Panc1 (cell line): Measurements from ENCODE around the gene IL1F10. TPM values are rescaled to one million over a fixed set of nuclear protein-coding genes. Genes with fewer than 3 reads are reported as not detected.

ENCODE experiments used
- ATAC-seq: fragments of 200-7000 bp; cut with Tn5 transposase; 2 replicates; pipeline ENCODE4 v1.9.1; 2020; ENCODE audit warnings: mild to moderate bottlenecking, moderate library complexity
- BruUV-seq: library from RNA; stranded (reverse); fragments of 400-500 nt; replicated peaks from 2 replicates; lab custom pipeline; 2021; lab: Mats Ljungman, UMichigan
- CTCF ChIA-PET: fragments of 300-600 bp; sonication (Branson Sonifier 250); formaldehyde crosslinking; loops from one replicate; lab custom pipeline; 2022; ENCODE audit warnings: antibody characterized with exemption; lab: Charles Lee
- POLR2A ChIA-PET: fragments of 300-600 bp; sonication (Branson Sonifier 250); formaldehyde crosslinking; loops from one replicate; lab custom pipeline; 2022; ENCODE audit warnings: antibody characterized with exemption; lab: Charles Lee
- DNase-seq: peaks from one replicate; pipeline ENCODE4 v3.0.0-alpha.2; 2010; ENCODE audit warnings: low read depth, low spot score
- H3K27ac ChIP-seq: 2 replicates; pipeline ENCODE4 v1.5.1; 2011; ENCODE audit warnings: mild to moderate bottlenecking, low read length, inconsistent platforms
- H3K27me3 ChIP-seq: fragments of 200-500 bp; sonication (Bioruptor generic); 2 replicates; pipeline ENCODE4 v1.6.0; 2014; ENCODE audit warnings: low read length, inconsistent platforms; ENCODE audit not compliant: control insufficient read depth, insufficient read depth
- H3K36me3 ChIP-seq: fragments of 200-500 bp; sonication (Bioruptor generic); 2 replicates; pipeline ENCODE4 v1.5.1; 2014; ENCODE audit warnings: inconsistent platforms, mild to moderate bottlenecking, low read length, moderate library complexity; ENCODE audit not compliant: control insufficient read depth, insufficient read depth
- H3K4me1 ChIP-seq: 2 replicates; pipeline ENCODE4 v1.5.1; 2011; ENCODE audit warnings: inconsistent platforms, mild to moderate bottlenecking, low read length, moderate library complexity; ENCODE audit not compliant: control insufficient read depth, insufficient read depth
- H3K4me3 ChIP-seq, 2 experiments: 2 replicates each; pipeline ENCODE4 v1.5.1; 2011 to 2012; ENCODE audit warnings: low read depth in 2 of 2, low read length in 2 of 2, mild to moderate bottlenecking in 2 of 2, inconsistent platforms in 1 of 2, moderate library complexity in 1 of 2
- H3K9me3 ChIP-seq: fragments of 200-500 bp; sonication (Bioruptor generic); 2 replicates; pipeline ENCODE4 v1.5.1; 2014; ENCODE audit warnings: low read depth, mild to moderate bottlenecking, inconsistent platforms, low read length, moderate library complexity; ENCODE audit not compliant: control insufficient read depth, insufficient read depth
- POLR2AphosphoS5 ChIP-seq: IDR thresholded peaks from 2 replicates; pipeline ENCODE4 v1.6.1; 2012; ENCODE audit warnings: mild to moderate bottlenecking, low read depth, low read length, moderate library complexity
- SIN3A ChIP-seq: IDR thresholded peaks from 2 replicates; pipeline ENCODE4 v1.6.1; 2012; ENCODE audit warnings: low read depth, mild to moderate bottlenecking, low read length, moderate library complexity, borderline replicate concordance; ENCODE audit not compliant: insufficient read depth
- TCF7L2 ChIP-seq: IDR thresholded peaks from 2 replicates; pipeline ENCODE4 v1.6.1; 2011; ENCODE audit warnings: mild to moderate bottlenecking, low read depth, low read length, inconsistent platforms
- in situ Hi-C: cut with HindIII; loops from 2 replicates; pipeline ENCODE4 v1.10.0; 2016; ENCODE audit warnings: low sequenced_read_pairs, low pct_unique_long_range_greater_than_20kb
- intact Hi-C: fragments of 100-400 bp; cut with micrococcal nuclease; formaldehyde crosslinking; loops from one replicate; pipeline ENCODE4 v1.10.0; 2022; ENCODE audit not compliant: unreplicated experiment
- total RNA-seq: library from RNA; stranded (reverse); gene quantifications from one replicate; pipeline ENCODE4 v1.2.1, GENCODE V29; 2021; ENCODE audit not compliant: unreplicated experiment
- TF ChIP-seq, protein P1 (sequence below), 2 experiments: IDR thresholded peaks; 2 replicates each; pipeline ENCODE4 v1.6.1; 2011 to 2012; ENCODE audit warnings: low read depth in 2 of 2, control low read depth in 1 of 2, low read length in 1 of 2, mild to moderate bottlenecking in 1 of 2, moderate library complexity in 1 of 2; ENCODE audit not compliant: insufficient read depth in 1 of 2
- TF ChIP-seq, protein P2 (sequence below): fragments of 450-650 bp; IDR thresholded peaks from 2 replicates; pipeline ENCODE4 v1.5.1; 2017; ENCODE audit warnings: mild to moderate bottlenecking

The IL1F10 gene
- total RNA-seq, 1 experiment from 2014 or later, result not detected

DNA sequence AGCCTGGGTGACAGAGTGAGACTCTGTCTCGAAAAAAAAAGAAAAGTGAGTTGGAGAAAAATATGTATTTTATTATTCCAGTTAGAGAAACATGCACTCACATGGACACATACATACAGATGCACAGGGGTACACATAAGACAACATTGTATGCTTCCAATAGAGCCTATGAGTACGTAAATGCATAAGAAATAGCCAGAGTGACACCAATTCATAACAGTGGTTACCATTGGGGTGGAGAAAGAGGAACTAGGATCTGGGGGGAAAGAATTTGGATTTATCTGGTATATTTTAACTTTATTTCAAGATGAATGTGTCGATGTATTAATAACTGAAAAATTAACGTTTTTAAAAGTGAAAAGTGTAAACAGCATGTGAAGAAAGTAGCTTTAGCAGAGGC is 46.5 kb upstream of the IL1F10 start:
- BruUV-seq, result no TSS peak
- TF ChIP-seq, protein P1, sequence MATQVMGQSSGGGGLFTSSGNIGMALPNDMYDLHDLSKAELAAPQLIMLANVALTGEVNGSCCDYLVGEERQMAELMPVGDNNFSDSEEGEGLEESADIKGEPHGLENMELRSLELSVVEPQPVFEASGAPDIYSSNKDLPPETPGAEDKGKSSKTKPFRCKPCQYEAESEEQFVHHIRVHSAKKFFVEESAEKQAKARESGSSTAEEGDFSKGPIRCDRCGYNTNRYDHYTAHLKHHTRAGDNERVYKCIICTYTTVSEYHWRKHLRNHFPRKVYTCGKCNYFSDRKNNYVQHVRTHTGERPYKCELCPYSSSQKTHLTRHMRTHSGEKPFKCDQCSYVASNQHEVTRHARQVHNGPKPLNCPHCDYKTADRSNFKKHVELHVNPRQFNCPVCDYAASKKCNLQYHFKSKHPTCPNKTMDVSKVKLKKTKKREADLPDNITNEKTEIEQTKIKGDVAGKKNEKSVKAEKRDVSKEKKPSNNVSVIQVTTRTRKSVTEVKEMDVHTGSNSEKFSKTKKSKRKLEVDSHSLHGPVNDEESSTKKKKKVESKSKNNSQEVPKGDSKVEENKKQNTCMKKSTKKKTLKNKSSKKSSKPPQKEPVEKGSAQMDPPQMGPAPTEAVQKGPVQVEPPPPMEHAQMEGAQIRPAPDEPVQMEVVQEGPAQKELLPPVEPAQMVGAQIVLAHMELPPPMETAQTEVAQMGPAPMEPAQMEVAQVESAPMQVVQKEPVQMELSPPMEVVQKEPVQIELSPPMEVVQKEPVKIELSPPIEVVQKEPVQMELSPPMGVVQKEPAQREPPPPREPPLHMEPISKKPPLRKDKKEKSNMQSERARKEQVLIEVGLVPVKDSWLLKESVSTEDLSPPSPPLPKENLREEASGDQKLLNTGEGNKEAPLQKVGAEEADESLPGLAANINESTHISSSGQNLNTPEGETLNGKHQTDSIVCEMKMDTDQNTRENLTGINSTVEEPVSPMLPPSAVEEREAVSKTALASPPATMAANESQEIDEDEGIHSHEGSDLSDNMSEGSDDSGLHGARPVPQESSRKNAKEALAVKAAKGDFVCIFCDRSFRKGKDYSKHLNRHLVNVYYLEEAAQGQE (IDR thresholded peaks at IDR 0.05; ENCODE audit: insufficient read depth in 1 of 2, low read depth in 2 of 2, low read length in 1 of 2), result no peak
- TF ChIP-seq POLR2AphosphoS5 (no peak), SIN3A (no peak), TCF7L2 (no peak)
- TF ChIP-seq, protein P2, sequence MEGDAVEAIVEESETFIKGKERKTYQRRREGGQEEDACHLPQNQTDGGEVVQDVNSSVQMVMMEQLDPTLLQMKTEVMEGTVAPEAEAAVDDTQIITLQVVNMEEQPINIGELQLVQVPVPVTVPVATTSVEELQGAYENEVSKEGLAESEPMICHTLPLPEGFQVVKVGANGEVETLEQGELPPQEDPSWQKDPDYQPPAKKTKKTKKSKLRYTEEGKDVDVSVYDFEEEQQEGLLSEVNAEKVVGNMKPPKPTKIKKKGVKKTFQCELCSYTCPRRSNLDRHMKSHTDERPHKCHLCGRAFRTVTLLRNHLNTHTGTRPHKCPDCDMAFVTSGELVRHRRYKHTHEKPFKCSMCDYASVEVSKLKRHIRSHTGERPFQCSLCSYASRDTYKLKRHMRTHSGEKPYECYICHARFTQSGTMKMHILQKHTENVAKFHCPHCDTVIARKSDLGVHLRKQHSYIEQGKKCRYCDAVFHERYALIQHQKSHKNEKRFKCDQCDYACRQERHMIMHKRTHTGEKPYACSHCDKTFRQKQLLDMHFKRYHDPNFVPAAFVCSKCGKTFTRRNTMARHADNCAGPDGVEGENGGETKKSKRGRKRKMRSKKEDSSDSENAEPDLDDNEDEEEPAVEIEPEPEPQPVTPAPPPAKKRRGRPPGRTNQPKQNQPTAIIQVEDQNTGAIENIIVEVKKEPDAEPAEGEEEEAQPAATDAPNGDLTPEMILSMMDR, result no peak

DNA sequence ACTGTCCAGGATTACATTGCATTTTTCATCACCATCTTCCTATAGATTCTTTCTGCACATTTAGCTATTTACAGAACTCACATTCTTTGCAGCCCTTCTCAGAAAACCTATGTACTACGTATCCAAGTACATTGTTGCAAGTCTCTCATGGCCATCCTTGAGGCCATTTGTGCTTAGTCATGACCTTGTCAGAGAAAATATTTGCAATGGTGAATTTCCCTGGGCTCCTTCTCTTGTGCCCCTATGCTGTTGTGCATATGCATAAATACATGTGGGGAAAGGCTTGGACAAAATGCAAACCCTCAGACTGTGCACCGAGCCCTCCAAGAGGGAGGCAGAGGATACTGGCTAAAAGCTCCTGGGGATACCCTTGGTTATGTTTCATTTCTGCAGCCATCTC is 43.0 kb upstream of the IL1F10 start:
- ATAC-seq, result no peak
- DNase-seq, result no peak
- no peak overlapping the region for H3K27ac ChIP-seq
- H3K4me3 ChIP-seq, result no peak overlapping the region
- no peaks in the 10 kb centered on the region for H3K9me3 ChIP-seq
- no peaks in the 10 kb centered on the region for H3K4me1 ChIP-seq
- no TSS peak for BruUV-seq
- TF ChIP-seq SIN3A, result no peak
- TF ChIP-seq TCF7L2, result no peak
- TF ChIP-seq, protein P2, result no peak
- TF ChIP-seq POLR2AphosphoS5, result no peak
- TF ChIP-seq, protein P1 (IDR thresholded peaks at IDR 0.05; ENCODE audit: insufficient read depth in 1 of 2, low read depth in 2 of 2, low read length in 1 of 2), result no peak
- ChIA-PET POLR2A (no interaction called here), CTCF (no interaction called here)
- in situ Hi-C loops, result no loop called here
- intact Hi-C loops, result no loop called here
- no peaks in the 10 kb centered on the region for H3K36me3 ChIP-seq
- H3K27me3 ChIP-seq, result peaks cover 29% of the 10 kb centered on the region

More for the DNA sequence above, 46.5 kb upstream of the IL1F10 start:
- in situ Hi-C loops, result no loop called here
- Histone ChIP-seq H3K4me3 (no peak overlapping the region), H3K4me1 (no peaks in the 10 kb centered on the region), H3K27me3 (peaks cover 15% of the 10 kb centered on the region), H3K36me3 (no peaks in the 10 kb centered on the region), H3K27ac (no peak overlapping the region), H3K9me3 (no peaks in the 10 kb centered on the region)
- CTCF ChIA-PET, result no interaction called here
- DNase-seq (no peak), ATAC-seq (no peak)
- intact Hi-C loops, result no loop called here
- POLR2A ChIA-PET, result no interaction called here
